HFF-Myc (cell line): ENCODE data around the gene SPPL3.

Source experiments
- DNase-seq: peaks from one replicate; pipeline ENCODE4 v3.0.0-alpha.2; 2011; ENCODE audit warnings: low read depth; ENCODE audit errors: extremely low read depth
- H3K4me3 ChIP-seq: replicated peaks from 2 replicates; pipeline ENCODE4 v1.5.1; 2011; ENCODE audit warnings: low read depth, mild to moderate bottlenecking, control low read depth, low read length
- TF ChIP-seq, protein P1 (sequence below): IDR thresholded peaks from 2 replicates; pipeline ENCODE4 v1.5.1; 2012; ENCODE audit warnings: mild to moderate bottlenecking, low read depth, low read length, control low read depth; ENCODE audit errors: missing control alignments

Gene SPPL3

DNA sequence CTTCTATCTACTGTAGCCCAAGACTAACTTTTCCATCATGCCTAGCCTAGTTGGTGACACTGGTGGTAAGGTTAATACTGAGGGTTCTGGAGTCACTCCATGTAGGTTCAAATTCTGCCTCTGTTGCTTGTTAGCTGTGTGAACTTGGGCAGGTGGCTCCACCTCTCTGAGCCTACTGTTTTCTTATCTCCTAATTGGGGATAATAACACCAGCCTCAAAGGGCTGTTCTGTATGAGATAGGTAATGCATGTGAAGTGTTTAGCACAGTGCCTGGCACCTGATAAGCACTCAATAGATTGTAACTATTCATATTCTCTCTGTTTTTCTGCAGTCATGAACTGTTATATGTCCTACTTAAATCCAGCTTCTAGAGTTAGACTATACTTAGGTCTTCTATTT lies 17.5 kb upstream of the SPPL3 start:
- no peak for DNase-seq
- TF ChIP-seq, protein P1, sequence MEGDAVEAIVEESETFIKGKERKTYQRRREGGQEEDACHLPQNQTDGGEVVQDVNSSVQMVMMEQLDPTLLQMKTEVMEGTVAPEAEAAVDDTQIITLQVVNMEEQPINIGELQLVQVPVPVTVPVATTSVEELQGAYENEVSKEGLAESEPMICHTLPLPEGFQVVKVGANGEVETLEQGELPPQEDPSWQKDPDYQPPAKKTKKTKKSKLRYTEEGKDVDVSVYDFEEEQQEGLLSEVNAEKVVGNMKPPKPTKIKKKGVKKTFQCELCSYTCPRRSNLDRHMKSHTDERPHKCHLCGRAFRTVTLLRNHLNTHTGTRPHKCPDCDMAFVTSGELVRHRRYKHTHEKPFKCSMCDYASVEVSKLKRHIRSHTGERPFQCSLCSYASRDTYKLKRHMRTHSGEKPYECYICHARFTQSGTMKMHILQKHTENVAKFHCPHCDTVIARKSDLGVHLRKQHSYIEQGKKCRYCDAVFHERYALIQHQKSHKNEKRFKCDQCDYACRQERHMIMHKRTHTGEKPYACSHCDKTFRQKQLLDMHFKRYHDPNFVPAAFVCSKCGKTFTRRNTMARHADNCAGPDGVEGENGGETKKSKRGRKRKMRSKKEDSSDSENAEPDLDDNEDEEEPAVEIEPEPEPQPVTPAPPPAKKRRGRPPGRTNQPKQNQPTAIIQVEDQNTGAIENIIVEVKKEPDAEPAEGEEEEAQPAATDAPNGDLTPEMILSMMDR: no peak
- no peak overlapping the region for H3K4me3 ChIP-seq

DNA sequence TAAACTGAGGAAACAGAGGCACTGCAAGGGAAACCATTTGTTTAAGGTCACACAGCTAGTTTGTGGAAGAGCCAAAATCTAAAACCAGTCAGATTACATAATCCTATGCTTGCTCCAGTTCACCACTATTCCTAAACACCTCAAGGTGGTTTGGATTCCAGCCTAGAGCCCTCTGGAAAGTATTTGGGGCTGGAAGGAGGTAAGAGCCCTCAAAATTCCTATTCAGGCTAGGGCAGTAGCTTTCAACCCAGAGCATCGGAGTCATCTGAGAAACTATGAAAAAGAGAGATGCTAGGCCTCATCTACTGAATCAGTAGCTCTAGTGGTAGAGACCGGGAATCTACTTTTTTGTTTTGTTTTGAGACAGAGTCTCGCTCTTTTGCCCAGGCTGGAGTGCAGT lies 16.0 kb upstream of the SPPL3 start:
- H3K4me3 ChIP-seq: no peak overlapping the region
- no peak for DNase-seq
- TF ChIP-seq, protein P1: no peak

DNA sequence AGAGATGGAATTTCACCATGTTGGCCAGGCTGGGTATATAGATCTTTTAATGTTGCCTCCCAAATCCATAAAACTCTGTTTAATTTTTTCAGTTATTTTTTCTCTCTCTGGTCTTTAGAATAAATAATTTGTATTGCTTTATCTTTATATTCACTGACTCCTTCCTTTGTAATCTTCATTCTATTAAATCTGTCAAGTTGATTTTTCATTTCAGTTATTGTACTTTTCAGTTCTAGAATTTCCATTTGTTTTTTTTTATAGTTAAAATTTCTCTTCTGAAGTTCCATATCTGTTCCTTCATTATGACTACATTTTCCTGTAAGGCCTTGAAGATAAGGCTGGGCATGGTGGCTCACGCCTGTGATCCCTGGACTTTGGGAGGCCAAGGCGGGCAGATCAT lies 13.6 kb upstream of the SPPL3 start:
- no peak for DNase-seq
- H3K4me3 ChIP-seq: no peak overlapping the region
- TF ChIP-seq, protein P1: no peak

DNA sequence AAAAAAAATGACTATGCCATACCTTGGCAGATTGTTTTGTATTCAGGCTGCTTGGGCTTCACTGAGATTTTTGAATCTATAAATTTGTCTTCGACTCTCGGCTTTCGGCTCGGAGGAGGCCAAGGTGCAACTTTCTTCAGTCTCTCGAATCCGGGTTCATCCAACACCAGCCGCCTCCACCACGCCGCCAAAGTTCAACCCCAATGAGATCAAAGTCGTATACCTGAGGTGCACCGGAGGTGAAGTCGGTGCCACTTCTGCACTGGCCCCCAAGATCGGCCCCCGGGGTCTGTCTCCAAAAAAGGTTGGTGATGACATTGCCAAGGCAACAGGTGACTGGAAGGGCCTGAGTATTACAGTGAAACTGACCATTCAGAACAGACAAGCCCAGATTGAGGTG lies 12.4 kb upstream of the SPPL3 start:
- no peak for DNase-seq
- no peak overlapping the region for H3K4me3 ChIP-seq
- TF ChIP-seq, protein P1: no peak

DNA sequence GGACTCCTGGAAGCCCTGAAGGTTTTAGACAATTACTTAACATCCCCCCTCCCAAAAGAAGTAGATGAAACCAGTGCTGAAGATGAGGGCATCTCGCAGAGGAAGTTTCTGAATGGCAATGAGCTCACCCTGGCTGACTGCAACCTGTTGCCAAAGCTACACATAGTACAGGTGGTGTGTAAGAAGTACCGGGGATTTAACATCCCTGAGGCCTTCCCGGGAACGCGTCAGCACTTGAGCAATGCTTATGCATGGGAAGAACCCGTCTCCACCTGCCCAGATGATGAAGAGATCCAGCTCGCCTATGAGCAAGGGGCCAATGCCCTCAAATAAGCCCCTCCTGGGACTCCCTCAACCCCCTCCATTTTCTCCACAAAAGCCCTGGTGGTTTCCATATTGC lies 10.6 kb upstream of the SPPL3 start:
- TF ChIP-seq, protein P1: no peak
- H3K4me3 ChIP-seq: no peak overlapping the region
- DNase-seq: no peak

DNA sequence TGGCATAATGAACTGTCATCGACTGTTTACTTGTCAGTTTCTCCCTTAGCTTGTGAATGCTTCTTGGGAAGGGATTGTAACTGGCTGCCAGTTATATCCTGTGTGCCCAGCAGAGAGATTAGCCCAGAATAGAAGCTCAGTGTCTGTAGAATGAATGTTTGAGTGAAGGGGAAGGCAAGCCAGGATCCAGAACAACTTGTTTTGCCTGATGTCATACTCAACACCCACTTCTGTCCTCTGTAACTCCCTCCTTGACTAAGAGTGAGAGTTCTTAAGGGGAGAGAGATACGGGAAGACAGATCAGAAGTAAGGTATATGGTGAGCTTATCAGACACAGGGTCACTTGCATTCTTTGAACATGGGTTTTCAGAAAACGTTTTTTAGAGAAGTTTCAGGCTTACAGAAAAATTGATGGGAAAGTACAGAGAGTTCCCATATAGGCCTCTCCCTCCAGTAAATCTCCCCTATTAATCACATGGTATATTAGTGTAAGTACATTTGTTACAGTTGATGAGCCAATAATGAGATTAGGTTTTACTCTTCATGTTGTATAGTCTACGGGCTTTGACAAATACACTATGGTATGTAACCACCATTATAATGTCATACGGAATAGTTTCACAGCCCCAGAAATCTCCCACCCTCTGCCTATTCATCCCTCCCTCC lies 5.6 kb upstream of the SPPL3 start:
- TF ChIP-seq, protein P1: no peak
- no peak for DNase-seq
- H3K4me3 ChIP-seq: no peak overlapping the region

DNA sequence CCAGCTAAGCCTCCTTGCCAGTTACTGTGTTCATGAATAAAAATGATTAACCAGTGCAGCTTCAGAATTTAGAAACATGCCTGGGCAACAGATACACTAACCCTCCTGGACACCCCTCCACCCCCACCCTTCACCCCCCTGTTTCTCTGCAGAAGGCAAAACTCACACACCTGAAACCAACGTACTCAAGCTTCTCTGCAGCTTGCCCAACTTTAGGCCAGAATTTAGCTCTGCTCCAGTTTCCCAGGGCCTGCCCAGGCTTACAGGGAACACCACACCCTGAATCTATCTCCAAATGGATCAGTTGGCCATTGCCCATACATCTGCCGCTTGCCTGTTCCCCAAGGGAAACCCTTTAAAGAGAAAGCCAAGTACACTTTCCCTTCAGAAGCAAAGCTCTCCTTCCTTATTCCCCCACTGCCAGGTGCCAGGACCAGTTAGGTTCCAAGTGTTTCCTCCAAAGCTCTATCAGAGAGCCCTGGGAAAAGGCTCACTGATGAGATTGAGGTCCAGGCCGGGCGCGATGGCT lies 1.8 kb upstream of the SPPL3 start:
- TF ChIP-seq, protein P1: no peak
- H3K4me3 ChIP-seq: no peak overlapping the region
- no peak for DNase-seq
